Caco-2 (cell line): ENCODE results near the gene RNASEH2A. TPM values are rescaled to one million over a fixed set of nuclear protein-coding genes. Genes with fewer than 3 reads are reported as not detected.

Source experiments
- BruUV-seq: library from RNA; stranded (reverse); fragments of 400-500 nt; replicated peaks from 2 replicates; lab custom pipeline; 2021; lab: Mats Ljungman, UMichigan
- CTCF ChIA-PET: fragments of 300-600 bp; sonication (Branson Sonifier 250); formaldehyde crosslinking; loops from one replicate; lab custom pipeline; 2022; ENCODE audit warnings: antibody characterized with exemption; lab: Charles Lee
- POLR2A ChIA-PET: fragments of 300-600 bp; sonication (Branson Sonifier 250); formaldehyde crosslinking; loops from one replicate; lab custom pipeline; 2022; ENCODE audit warnings: antibody characterized with exemption; lab: Charles Lee
- DNase-seq, 2 experiments: peaks; one replicate each; pipeline versions ENCODE4 v3.0.0 to v3.0.0-alpha.2; 2020 to 2022
- H3K27me3 ChIP-seq: replicated peaks from 2 replicates; pipeline ENCODE4 v1.6.0; 2011; ENCODE audit warnings: low read length; ENCODE audit not compliant: control insufficient read depth, insufficient read depth
- H3K36me3 ChIP-seq: 2 replicates; pipeline ENCODE4 v1.5.1; 2011; ENCODE audit warnings: low read length; ENCODE audit not compliant: control insufficient read depth, insufficient read depth
- H3K4me1 ChIP-seq: fragments of 250-450 bp; sonication (Bioruptor Pico); 2 replicates; pipeline ENCODE4 v1.5.1; 2020; ENCODE audit warnings: mild to moderate bottlenecking
- H3K4me3 ChIP-seq: 2 replicates; pipeline ENCODE4 v1.5.1; 2011; ENCODE audit warnings: low read depth, mild to moderate bottlenecking, control low read depth, low read length
- H3K9me3 ChIP-seq: fragments of 250-450 bp; sonication (Bioruptor Pico); 2 replicates; pipeline ENCODE4 v1.5.1; 2020; ENCODE audit warnings: mild to moderate bottlenecking, moderate library complexity
- H3K27ac Mint-ChIP-seq: one replicate; pipeline ENCODE4 v1.8.0; 2022; ENCODE audit warnings: mixed read lengths; ENCODE audit not compliant: unreplicated experiment
- H3K27me3 Mint-ChIP-seq: one replicate; pipeline ENCODE4 v1.8.0; 2022; ENCODE audit warnings: mixed read lengths; ENCODE audit not compliant: insufficient read depth, unreplicated experiment
- H3K36me3 Mint-ChIP-seq: one replicate; pipeline ENCODE4 v1.8.0; 2022; ENCODE audit warnings: mild to moderate bottlenecking, mixed read lengths; ENCODE audit not compliant: insufficient read depth, unreplicated experiment
- H3K4me1 Mint-ChIP-seq: one replicate; pipeline ENCODE4 v1.8.0; 2022; ENCODE audit warnings: low read depth, mixed read lengths; ENCODE audit not compliant: unreplicated experiment
- H3K4me3 Mint-ChIP-seq: one replicate; pipeline ENCODE4 v1.8.0; 2022; ENCODE audit warnings: mild to moderate bottlenecking, moderate library complexity, mixed read lengths; ENCODE audit not compliant: unreplicated experiment
- H3K9me3 Mint-ChIP-seq: one replicate; pipeline ENCODE4 v1.8.0; 2022; ENCODE audit warnings: mixed read lengths; ENCODE audit not compliant: unreplicated experiment
- CTCF ChIP-seq, 2 experiments: fragments of 200-600 bp in 1 of 2; IDR thresholded peaks; 1 replicate in 1 of 2; 2 replicates in 1 of 2; pipeline versions ENCODE4 v1.5.1 to v1.8.0; 2011 to 2022; ENCODE audit warnings: antibody characterized with exemption in 1 of 2, control low read depth in 1 of 2, inconsistent platforms in 1 of 2, low read depth in 1 of 2, low read length in 1 of 2, mild to moderate bottlenecking in 1 of 2, moderate library complexity in 1 of 2; ENCODE audit not compliant: insufficient read depth in 1 of 2, severe bottlenecking in 1 of 2, unreplicated experiment in 1 of 2
- intact Hi-C: fragments of 100-400 bp; cut with micrococcal nuclease; formaldehyde crosslinking; loops from one replicate; pipeline ENCODE4 v1.10.0; 2022; ENCODE audit not compliant: unreplicated experiment
- total RNA-seq: library from RNA; stranded (reverse); gene quantifications from 2 replicates; pipeline ENCODE4 v1.2.3, GENCODE V29; 2022

Gene RNASEH2A
- total RNA-seq, 1 experiment from 2014 or later: 37.6 TPM

GRCh38 chr19:12793290-12794195 is 12.8 kb upstream of the RNASEH2A start:
- DNase-seq: peak; percentile 89 to 94
- H3K4me1 Mint-ChIP-seq: peaks cover 23% of the 10 kb centered on the region
- no TSS peak for BruUV-seq
- H3K9me3 ChIP-seq: no peaks in the 10 kb centered on the region
- H3K36me3 Mint-ChIP-seq: peaks cover 57% of the 10 kb centered on the region
- ChIA-PET POLR2A (interaction anchor here (0.6 to 3.0 kb wide), 9 partner anchors 9 to 1375 kb away, joined by 3 to 36 read pairs (median 6); partner anchors contain the start of genes GET3, PRDX2, RGL3 and THSD8), CTCF (interaction anchor here (0.5 to 3.7 kb wide), 9 partner anchors 11 to 183 kb away, joined by 3 to 38 read pairs (median 5); partner anchors contain the start of gene TRIR)
- H3K36me3 ChIP-seq: no peaks in the 10 kb centered on the region; the same call in 1 of the 2 replicates
- no peaks in the 10 kb centered on the region for H3K27me3 Mint-ChIP-seq
- peak overlapping the region; percentile 83 for H3K27ac Mint-ChIP-seq
- H3K4me3 ChIP-seq: peak overlapping the region; percentile 93
- no peaks in the 10 kb centered on the region for H3K9me3 Mint-ChIP-seq
- peaks cover 24% of the 10 kb centered on the region for H3K4me1 ChIP-seq
- intact Hi-C loops: loop anchor here (5.0 kb wide), 1 partner anchor 359 kb away; the partner anchor contains the start of genes IER2 and STX10
- no peak for TF ChIP-seq CTCF (IDR thresholded peaks at IDR 0.05; ENCODE audit: insufficient read depth in 1 of 2, low read depth in 1 of 2, low read length in 1 of 2, severe bottlenecking in 1 of 2, unreplicated experiment in 1 of 2)
- H3K4me3 Mint-ChIP-seq: peak overlapping the region; percentile 92
- H3K27me3 ChIP-seq: no peaks in the 10 kb centered on the region

DNA sequence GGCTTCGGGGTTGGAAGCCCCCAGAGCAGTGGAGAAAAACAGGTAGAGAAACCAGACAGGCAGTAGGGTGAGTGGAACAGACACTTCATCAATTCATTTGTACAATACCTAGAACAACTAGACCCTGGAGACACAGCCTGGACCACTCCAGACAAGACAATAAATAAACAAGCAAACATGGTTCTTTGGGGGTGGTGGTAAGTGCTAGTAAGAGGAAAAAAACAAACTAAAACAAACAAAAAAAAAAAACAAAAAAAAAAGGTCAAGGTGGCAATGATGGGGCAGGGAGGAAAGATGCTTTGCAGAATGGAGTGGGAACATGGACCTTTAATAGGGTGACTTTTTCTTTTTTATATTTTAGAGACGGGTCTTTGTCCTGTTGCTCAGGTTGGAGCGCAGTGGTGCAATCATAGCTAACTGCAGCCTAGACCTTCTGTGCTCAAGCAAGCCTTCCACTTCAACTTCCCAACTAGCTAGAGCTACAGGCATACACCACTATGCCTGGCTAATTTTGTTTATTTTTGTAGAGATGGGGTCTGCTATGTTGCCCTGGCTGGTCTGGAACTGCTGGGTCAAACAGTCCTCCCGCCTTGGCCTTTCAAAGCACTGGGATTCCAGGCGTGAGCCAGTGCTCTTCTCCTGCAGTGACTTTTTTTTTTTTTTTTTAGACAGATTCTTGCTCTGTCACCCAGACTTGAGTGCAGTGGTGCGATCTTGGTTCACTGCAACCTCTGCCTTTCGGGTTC is 12.0 kb upstream of the RNASEH2A start:
- Histone ChIP-seq H3K36me3 (no peaks in the 10 kb centered on the region; the same call in 1 of the 2 replicates), H3K27me3 (no peaks in the 10 kb centered on the region), H3K4me3 (peak overlapping the region; percentile 93), H3K9me3 (no peaks in the 10 kb centered on the region), H3K4me1 (peaks cover 15% of the 10 kb centered on the region)
- peak overlapping the region; percentile 32 for H3K27ac Mint-ChIP-seq
- no peaks in the 10 kb centered on the region for H3K27me3 Mint-ChIP-seq
- H3K9me3 Mint-ChIP-seq: no peaks in the 10 kb centered on the region
- ChIA-PET POLR2A (interaction anchor here (0.6 to 2.4 kb wide), 3 partner anchors 8 to 57 kb away, joined by 6 to 10 read pairs (median 6); partner anchors contain the start of genes GET3, PRDX2 and THSD8), CTCF (interaction anchor here (1.0 to 3.7 kb wide), 2 partner anchors 17 to 33 kb away, joined by 6 to 38 read pairs; no protein-coding TSS in a partner anchor)
- no peak for TF ChIP-seq CTCF (IDR thresholded peaks at IDR 0.05; ENCODE audit: insufficient read depth in 1 of 2, low read depth in 1 of 2, low read length in 1 of 2, severe bottlenecking in 1 of 2, unreplicated experiment in 1 of 2)
- H3K36me3 Mint-ChIP-seq: peaks cover 57% of the 10 kb centered on the region
- peak overlapping the region; percentile 92 for H3K4me3 Mint-ChIP-seq
- no peak for DNase-seq
- peaks cover 15% of the 10 kb centered on the region for H3K4me1 Mint-ChIP-seq
- intact Hi-C loops: loop anchor here (5.0 kb wide), 1 partner anchor 358 kb away; the partner anchor contains the start of genes IER2 and STX10
- no TSS peak for BruUV-seq
